GM21367 (cell line): Measurements from ENCODE around the gene SNRNP25.
"Not testable (repeated sequence)": the region's sequence is repeated elsewhere in the genome, so short reads cannot be mapped to it uniquely, and the experiment has no call there.

Source experiments
- ATAC-seq: cut with Tn5 transposase; IDR thresholded peaks from one replicate; pipeline ENCODE4 v1.9.1; 2021; ENCODE audit not compliant: unreplicated experiment

SNRNP25 gene

GRCh38 chr16:41439-42068 is 12.1 kb upstream of the SNRNP25 start:
- ATAC-seq = no peak

- ATAC-seq = no peak
These were observed 11.6 kb upstream of the SNRNP25 start for GRCh38 chr16:42069-42457.

GRCh38 chr16:42691-43090 is 10.9 kb upstream of the SNRNP25 start:
- ATAC-seq = no peak

GRCh38 chr16:43294-43693 is 10.3 kb upstream of the SNRNP25 start:
- ATAC-seq = no peak

GRCh38 chr16:44655-45054 is 9.0 kb upstream of the SNRNP25 start:
- ATAC-seq = no peak

GRCh38 chr16:45454-45853 is 8.2 kb upstream of the SNRNP25 start:
- ATAC-seq = no peak

GRCh38 chr16:46510-46909 is 7.1 kb upstream of the SNRNP25 start:
- ATAC-seq = not testable (repeated sequence)

- no peak for ATAC-seq
These were observed 6.4 kb upstream of the SNRNP25 start for GRCh38 chr16:47234-47633.

- no peak for ATAC-seq
These were observed 2.6 kb upstream of the SNRNP25 start for GRCh38 chr16:50769-51591.

- ATAC-seq = no peak
These were observed 581 bp downstream of the SNRNP25 start for GRCh38 chr16:54237-54581.

- ATAC-seq = no peak
These were observed 2.0 kb downstream of the SNRNP25 start for GRCh38 chr16:55571-56136.

- ATAC-seq = no peak
These were observed 2.8 kb downstream of the SNRNP25 start for GRCh38 chr16:56231-56927.

GRCh38 chr16:57711-58110 is 4.1 kb downstream of the SNRNP25 start:
- ATAC-seq = no peak

GRCh38 chr16:58491-59439 is 5.1 kb downstream of the SNRNP25 start:
- no peak for ATAC-seq

- no peak for ATAC-seq
These were observed 5.9 kb downstream of the SNRNP25 start for GRCh38 chr16:59440-60059.

- ATAC-seq = no peak
These were observed 6.5 kb downstream of the SNRNP25 start for GRCh38 chr16:60166-60565.

- ATAC-seq = no peak
These were observed 7.6 kb downstream of the SNRNP25 start for GRCh38 chr16:60929-61878.

GRCh38 chr16:61879-62281 is 8.3 kb downstream of the SNRNP25 start:
- ATAC-seq = no peak

GRCh38 chr16:62283-62967 is 8.8 kb downstream of the SNRNP25 start:
- ATAC-seq = no peak
